Endothelial cell of umbilical vein (primary cell): ENCODE results near the gene UBL3.

Experiments used
- CTCF ChIP-seq, 2 donors: IDR thresholded peaks; 1 replicate in 1 of 2; 2 replicates in 1 of 2; pipeline ENCODE4 v1.5.1; 2011; ENCODE audit warnings: low read length in 2 of 2, mild to moderate bottlenecking in 2 of 2, moderate library complexity in 2 of 2, control low read depth in 1 of 2, inconsistent platforms in 1 of 2, low read depth in 1 of 2; ENCODE audit not compliant: insufficient read depth in 1 of 2; ENCODE audit errors: extremely low read depth in 1 of 2
- EZH2 ChIP-seq: IDR thresholded peaks from 2 replicates; pipeline ENCODE4 v1.6.1; 2012; ENCODE audit warnings: borderline replicate concordance, low read depth, mild to moderate bottlenecking, moderate library complexity, low read length, inconsistent platforms; ENCODE audit not compliant: severe bottlenecking
- GATA2 ChIP-seq: IDR thresholded peaks from 2 replicates; pipeline ENCODE4 v1.7.0; 2011; ENCODE audit warnings: low read depth, mild to moderate bottlenecking, moderate library complexity, mixed read lengths, low read length; ENCODE audit not compliant: insufficient read length, insufficient read depth
- MAX ChIP-seq: IDR thresholded peaks from 2 replicates; pipeline ENCODE4 v1.6.1; 2011; ENCODE audit not compliant: insufficient read depth, insufficient read length
- POLR2A ChIP-seq: IDR thresholded peaks from 2 replicates; pipeline ENCODE4 v1.6.1; 2012; ENCODE audit warnings: low read depth, mild to moderate bottlenecking, control low read depth, low read length
- POLR2AphosphoS5 ChIP-seq: IDR thresholded peaks from 2 replicates; pipeline ENCODE4 v1.6.1; 2012; ENCODE audit warnings: low read depth, mild to moderate bottlenecking, control low read depth, low read length, moderate library complexity; ENCODE audit not compliant: insufficient read depth

- TF ChIP-seq CTCF (IDR thresholded peaks at IDR 0.05; ENCODE audit: extremely low read depth in 1 of 2, insufficient read depth in 1 of 2, low read depth in 1 of 2, low read length in 2 of 2) (peak in 1 of 2 donors; percentile 13), POLR2A (no peak), EZH2 (no peak), MAX (no peak), POLR2AphosphoS5 (no peak), GATA2 (no peak)
Measured at GRCh38 chr13:29771247-29771646, 79.2 kb downstream of the UBL3 start.
